PFSK-1 (cell line): ENCODE results near the gene MARK3.

Experiments
- FOXP2 ChIP-seq: optimal IDR thresholded peaks from 2 replicates; pipeline ENCODE3; 2011; ENCODE audit warnings: borderline replicate concordance, control low read depth, inconsistent platforms; ENCODE audit not compliant: insufficient read depth; ENCODE audit errors: extremely low read length, extremely low read depth
- POLR2AphosphoS5 ChIP-seq: IDR thresholded peaks from 2 replicates; pipeline ENCODE4 v1.6.1; 2012; ENCODE audit warnings: low read depth, mild to moderate bottlenecking, control low read depth, low read length, moderate library complexity
- SIN3A ChIP-seq: IDR thresholded peaks from 2 replicates; pipeline ENCODE4 v1.6.1; 2012; ENCODE audit warnings: mild to moderate bottlenecking, low read length, moderate library complexity, borderline replicate concordance; ENCODE audit not compliant: insufficient read depth
- TAF1 ChIP-seq: IDR thresholded peaks from 2 replicates; pipeline ENCODE4 v1.6.1; 2012; ENCODE audit warnings: low read length, control low read depth, borderline replicate concordance; ENCODE audit not compliant: insufficient read depth
- TF ChIP-seq, protein P1 (sequence below), 2 experiments: IDR thresholded peaks; 2 replicates each; pipeline versions ENCODE4 v1.6.1 to v1.8.0; 2011 to 2012; ENCODE audit warnings: low read depth in 2 of 2, low read length in 2 of 2, control low read depth in 1 of 2, inconsistent platforms in 1 of 2, mild to moderate bottlenecking in 1 of 2, moderate library complexity in 1 of 2; ENCODE audit not compliant: insufficient read depth in 1 of 2

Gene MARK3

DNA sequence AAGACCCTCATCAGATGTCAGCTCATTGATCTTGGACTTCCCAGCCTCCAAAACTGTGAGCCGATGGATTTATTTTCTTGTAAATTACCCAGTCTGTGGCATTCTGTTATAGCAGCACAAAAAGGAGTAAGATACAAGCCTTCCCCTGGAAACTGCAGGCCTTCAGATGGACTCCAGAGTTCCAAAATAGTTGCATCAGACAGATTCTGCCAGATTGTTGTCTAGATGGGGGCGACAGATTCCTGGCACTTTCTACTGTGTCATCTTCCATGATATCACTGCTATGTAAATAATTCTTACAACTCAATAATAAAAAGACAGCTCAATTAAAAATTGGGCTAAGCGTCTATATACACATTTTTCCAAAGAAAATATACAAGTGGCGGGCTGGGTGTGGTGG lies 17.2 kb upstream of the MARK3 start:
- no peak for TF ChIP-seq SIN3A
- no peak for TF ChIP-seq TAF1
- TF ChIP-seq, protein P1, sequence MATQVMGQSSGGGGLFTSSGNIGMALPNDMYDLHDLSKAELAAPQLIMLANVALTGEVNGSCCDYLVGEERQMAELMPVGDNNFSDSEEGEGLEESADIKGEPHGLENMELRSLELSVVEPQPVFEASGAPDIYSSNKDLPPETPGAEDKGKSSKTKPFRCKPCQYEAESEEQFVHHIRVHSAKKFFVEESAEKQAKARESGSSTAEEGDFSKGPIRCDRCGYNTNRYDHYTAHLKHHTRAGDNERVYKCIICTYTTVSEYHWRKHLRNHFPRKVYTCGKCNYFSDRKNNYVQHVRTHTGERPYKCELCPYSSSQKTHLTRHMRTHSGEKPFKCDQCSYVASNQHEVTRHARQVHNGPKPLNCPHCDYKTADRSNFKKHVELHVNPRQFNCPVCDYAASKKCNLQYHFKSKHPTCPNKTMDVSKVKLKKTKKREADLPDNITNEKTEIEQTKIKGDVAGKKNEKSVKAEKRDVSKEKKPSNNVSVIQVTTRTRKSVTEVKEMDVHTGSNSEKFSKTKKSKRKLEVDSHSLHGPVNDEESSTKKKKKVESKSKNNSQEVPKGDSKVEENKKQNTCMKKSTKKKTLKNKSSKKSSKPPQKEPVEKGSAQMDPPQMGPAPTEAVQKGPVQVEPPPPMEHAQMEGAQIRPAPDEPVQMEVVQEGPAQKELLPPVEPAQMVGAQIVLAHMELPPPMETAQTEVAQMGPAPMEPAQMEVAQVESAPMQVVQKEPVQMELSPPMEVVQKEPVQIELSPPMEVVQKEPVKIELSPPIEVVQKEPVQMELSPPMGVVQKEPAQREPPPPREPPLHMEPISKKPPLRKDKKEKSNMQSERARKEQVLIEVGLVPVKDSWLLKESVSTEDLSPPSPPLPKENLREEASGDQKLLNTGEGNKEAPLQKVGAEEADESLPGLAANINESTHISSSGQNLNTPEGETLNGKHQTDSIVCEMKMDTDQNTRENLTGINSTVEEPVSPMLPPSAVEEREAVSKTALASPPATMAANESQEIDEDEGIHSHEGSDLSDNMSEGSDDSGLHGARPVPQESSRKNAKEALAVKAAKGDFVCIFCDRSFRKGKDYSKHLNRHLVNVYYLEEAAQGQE (IDR thresholded peaks at IDR 0.05; ENCODE audit: insufficient read depth in 1 of 2, low read depth in 2 of 2, low read length in 2 of 2): no peak
- no peak for TF ChIP-seq FOXP2
- no peak for TF ChIP-seq POLR2AphosphoS5

DNA sequence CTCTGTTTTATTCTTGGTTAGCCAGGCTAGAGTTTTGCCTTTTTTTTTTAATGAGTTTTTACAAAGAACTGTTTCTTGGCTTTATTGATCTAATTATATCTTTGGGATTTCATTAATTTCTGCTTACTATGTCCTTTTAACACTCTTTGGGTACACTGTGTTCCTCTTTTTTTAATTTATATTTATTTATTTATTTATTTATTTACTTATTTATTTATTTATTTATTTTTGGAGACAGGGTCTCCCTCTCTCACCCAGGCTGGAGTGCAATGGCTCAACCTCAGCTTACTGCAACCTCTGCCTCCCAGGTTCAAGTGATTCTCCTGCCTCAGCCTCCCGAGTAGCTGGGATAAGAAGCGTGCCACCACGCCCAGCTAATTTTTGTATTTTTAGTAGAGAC lies 15.1 kb upstream of the MARK3 start:
- TF ChIP-seq, protein P1 (IDR thresholded peaks at IDR 0.05; ENCODE audit: insufficient read depth in 1 of 2, low read depth in 2 of 2, low read length in 2 of 2): no peak
- no peak for TF ChIP-seq TAF1
- no peak for TF ChIP-seq FOXP2
- TF ChIP-seq SIN3A: no peak
- TF ChIP-seq POLR2AphosphoS5: no peak

DNA sequence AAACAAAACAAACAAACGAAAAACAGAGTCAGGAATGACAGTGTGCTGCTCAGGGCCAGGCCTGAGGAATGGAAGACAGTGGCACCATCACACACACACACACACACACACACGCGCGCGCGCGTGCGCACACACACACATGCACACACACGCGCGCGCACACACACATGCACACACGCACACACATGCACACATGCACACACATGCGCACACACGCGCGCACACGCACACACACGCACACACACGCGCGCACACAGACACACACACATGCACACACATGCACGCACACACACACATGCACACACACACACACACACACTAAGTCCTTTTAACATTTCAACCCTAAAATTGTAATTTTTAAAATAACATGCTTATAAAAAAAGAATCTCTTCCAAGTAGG lies 13.2 kb upstream of the MARK3 start:
- TF ChIP-seq, protein P1 (IDR thresholded peaks at IDR 0.05; ENCODE audit: insufficient read depth in 1 of 2, low read depth in 2 of 2, low read length in 2 of 2): no peak
- no peak for TF ChIP-seq TAF1
- TF ChIP-seq FOXP2: no peak

DNA sequence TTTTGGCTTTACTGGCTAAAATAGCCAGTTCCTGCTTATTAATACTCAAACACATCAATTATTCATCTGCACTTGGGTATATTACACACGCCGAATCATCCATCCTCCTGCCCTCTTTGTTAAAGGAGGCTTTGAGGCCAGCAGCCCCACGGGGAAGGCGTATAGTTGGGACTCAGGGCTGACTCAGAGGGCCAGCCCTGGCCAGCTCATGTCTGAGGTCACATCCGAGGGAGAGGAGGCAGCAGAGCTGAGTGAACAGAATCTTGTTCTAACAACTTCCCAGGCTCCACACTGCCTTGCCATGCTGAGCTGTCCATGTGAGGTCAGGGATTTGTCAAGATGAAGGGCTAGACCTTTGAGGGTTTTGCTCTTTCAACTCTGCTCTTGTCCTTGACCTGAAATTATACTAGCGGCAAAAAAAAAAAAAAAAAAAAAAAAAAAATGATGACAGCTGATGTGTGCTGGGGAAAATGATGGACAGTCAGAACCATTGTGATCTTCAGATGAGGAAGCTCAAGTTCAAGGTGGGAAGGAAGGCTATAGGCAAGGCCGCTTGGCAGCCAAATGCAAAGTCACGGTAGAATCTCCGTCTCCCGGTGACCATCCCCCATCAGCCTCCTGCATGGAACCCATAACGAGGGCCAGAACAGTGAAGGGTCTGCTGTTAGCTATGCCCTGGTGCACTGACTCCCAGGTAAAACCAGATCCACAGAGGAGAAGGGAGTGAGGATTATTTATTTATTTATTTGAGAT lies 12.5 kb upstream of the MARK3 start:
- TF ChIP-seq POLR2AphosphoS5 (no peak), FOXP2 (no peak), SIN3A (no peak), TAF1 (no peak)

DNA sequence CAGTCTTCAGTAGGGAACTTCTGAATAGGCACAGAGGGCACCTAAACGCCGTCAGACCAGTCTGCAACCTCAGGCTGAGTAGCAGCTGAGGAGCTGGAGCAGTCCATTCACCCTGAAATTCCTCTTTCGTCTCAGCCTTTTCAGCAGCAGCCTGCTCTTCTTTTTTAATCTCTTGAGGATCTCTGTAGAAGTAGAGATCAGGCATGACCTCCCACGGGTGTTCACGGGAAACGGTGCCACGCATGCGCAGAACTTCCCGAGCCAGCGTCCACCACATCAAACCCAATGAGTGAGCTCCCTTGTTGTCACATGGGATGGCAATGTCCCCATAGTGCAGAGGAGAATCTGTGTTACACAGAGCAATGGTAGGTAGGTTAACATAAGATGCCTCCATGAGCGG lies 11.1 kb upstream of the MARK3 start:
- TF ChIP-seq POLR2AphosphoS5 (no peak), SIN3A (no peak), TAF1 (no peak), FOXP2 (no peak)
- TF ChIP-seq, protein P1 (IDR thresholded peaks at IDR 0.05; ENCODE audit: insufficient read depth in 1 of 2, low read depth in 2 of 2, low read length in 2 of 2): no peak
